Mammary epithelial cell (primary cell): ENCODE measurements around the gene CSMD2.

Experiments used
- EZH2 ChIP-seq: IDR thresholded peaks from 2 replicates; pipeline ENCODE4 v1.6.1; 2012; ENCODE audit warnings: low read length, inconsistent platforms, borderline replicate concordance
- TF ChIP-seq, protein P1 (sequence below), 2 donors: IDR thresholded peaks in 1 of 2; conservative IDR thresholded peaks in 1 of 2; 2 replicates each; pipeline ENCODE4 v1.5.1; 2011 to 2012; ENCODE audit warnings: inconsistent platforms in 2 of 2, low read length in 2 of 2, mild to moderate bottlenecking in 2 of 2, control low read depth in 1 of 2, low read depth in 1 of 2; ENCODE audit not compliant: insufficient read depth in 1 of 2; ENCODE audit errors: extremely low read depth in 1 of 2

DNA sequence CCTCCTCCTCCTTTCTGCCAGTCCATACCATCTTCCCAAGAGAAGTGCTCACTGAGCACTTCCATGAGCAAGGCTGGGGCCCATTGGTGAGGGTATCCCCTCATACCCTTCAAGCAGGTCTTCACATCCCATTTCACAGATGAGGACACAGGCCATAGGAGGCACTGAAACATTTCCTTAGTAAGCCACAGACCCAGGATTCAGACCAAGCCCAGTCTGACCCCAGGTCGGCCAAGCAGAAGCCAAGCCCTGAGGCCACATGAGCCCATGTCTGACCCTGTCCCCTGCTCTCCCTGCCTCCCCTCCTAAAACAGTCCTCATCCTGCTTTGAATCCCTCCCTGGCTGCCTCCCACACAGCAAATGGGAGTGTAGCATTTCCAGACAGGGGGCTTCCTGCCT lies 546.4 kb downstream of the CSMD2 start:
- TF ChIP-seq, protein P1, sequence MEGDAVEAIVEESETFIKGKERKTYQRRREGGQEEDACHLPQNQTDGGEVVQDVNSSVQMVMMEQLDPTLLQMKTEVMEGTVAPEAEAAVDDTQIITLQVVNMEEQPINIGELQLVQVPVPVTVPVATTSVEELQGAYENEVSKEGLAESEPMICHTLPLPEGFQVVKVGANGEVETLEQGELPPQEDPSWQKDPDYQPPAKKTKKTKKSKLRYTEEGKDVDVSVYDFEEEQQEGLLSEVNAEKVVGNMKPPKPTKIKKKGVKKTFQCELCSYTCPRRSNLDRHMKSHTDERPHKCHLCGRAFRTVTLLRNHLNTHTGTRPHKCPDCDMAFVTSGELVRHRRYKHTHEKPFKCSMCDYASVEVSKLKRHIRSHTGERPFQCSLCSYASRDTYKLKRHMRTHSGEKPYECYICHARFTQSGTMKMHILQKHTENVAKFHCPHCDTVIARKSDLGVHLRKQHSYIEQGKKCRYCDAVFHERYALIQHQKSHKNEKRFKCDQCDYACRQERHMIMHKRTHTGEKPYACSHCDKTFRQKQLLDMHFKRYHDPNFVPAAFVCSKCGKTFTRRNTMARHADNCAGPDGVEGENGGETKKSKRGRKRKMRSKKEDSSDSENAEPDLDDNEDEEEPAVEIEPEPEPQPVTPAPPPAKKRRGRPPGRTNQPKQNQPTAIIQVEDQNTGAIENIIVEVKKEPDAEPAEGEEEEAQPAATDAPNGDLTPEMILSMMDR (conservative IDR thresholded peaks at IDR 0.05 in 1 of 2, IDR thresholded peaks at IDR 0.05 in 1 of 2; ENCODE audit: extremely low read depth in 1 of 2, insufficient read depth in 1 of 2, low read depth in 1 of 2, low read length in 2 of 2), result no peak
- no peak for TF ChIP-seq EZH2
